Gastrocnemius medialis (tissue), 4 donors: ENCODE data around the gene PPEF1.

Source experiments
- CTCF ChIP-seq, 5 experiments: fragments of 450-650 bp in 3 of 5; fragments of 200-600 bp in 2 of 5; sonication (generic) in 2 of 5; IDR thresholded peaks in 4 of 5; conservative IDR thresholded peaks in 1 of 5; 1 replicate in 4 of 5; 2 replicates in 1 of 5; pipeline ENCODE4 v1.5.1; 2016 to 2019; ENCODE audit warnings: antibody characterized with exemption in 5 of 5, mild to moderate bottlenecking in 3 of 5, moderate library complexity in 3 of 5
- POLR2A ChIP-seq, 2 donors: fragments of 450-650 bp; IDR thresholded peaks; one replicate each; pipeline ENCODE4 v1.6.1; 2017; ENCODE audit warnings: antibody characterized with exemption in 2 of 2, mild to moderate bottlenecking in 2 of 2, moderate library complexity in 2 of 2

- TF ChIP-seq CTCF (IDR thresholded peaks at IDR 0.05 in 4 of 5, conservative IDR thresholded peaks at IDR 0.05 in 1 of 5) (no peak), POLR2A (IDR thresholded peaks at IDR 0.05) (no peak)
These were observed 103.0 kb downstream of the PPEF1 start for GRCh38 chrX:18810416-18810815.
